ENCODE results near the gene CDH4.

- TF ChIP-seq CTCF (IDR thresholded peaks at IDR 0.05; ENCODE audit: insufficient read depth, low read depth, low read length) = no peak
- no peak for TF ChIP-seq EZH2 (IDR thresholded peaks at IDR 0.05; ENCODE audit: insufficient read depth, low read length)
Measured at GRCh38 chr20:61373956-61374545, 122.0 kb downstream of the CDH4 start.

Measured in astrocyte (in vitro differentiated cells and primary cell).